ENCODE data around the gene PIEZO2. TPM values are rescaled to one million over a fixed set of nuclear protein-coding genes. Genes with fewer than 3 reads are reported as not detected.
"Not testable (repeated sequence)": the region's sequence is repeated elsewhere in the genome, so short reads cannot be mapped to it uniquely, and the experiment has no call there.

The PIEZO2 gene
- total RNA-seq, 4 donors from 2014 or later, result 2.1 to 7.4 (median 2.5) TPM; not detected in 1

DNA sequence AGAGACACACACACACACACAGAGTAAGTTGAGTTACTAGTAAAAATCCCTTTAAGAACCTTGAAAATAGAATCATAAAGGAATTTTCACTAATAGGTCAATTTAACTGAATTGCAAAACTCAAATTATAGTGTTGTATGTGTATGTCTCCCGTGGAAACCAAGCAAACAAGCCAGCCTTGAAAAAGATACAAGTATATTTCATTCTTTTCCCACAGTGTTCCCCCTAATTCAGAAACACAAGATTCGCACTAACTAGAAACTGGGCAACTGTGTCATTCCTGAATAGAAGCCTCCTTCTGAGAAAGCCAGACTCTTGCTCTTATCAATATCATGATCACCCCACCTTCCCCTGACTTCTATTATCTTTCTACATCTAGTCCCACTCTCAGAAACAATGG is 229.5 kb downstream of the PIEZO2 start:
- no peak for DNase-seq
- WGBS, 2 donors, result 62 to 76% methylated on average over 2 of the region's 2 CpGs

DNA sequence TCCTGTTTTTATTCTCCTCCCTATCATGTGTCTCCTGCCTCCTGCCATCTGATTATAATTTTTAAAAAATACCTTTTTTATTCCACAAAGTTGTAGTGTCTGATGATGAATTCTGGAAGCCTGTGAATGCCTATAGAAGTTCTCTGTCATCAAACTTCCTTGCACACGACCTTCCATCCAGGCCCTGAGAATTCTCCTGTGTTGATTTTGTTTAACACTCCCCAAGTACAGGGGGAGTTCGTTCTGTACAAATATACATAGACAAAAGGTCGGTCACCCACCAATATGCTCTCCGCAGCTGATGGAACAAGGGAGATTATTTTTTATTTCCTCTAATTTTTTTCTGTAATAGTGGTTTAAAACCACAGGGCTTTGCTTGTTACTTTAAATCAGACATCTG is 232.5 kb downstream of the PIEZO2 start:
- Histone ChIP-seq H3K4me3 (no peak overlapping the region), H3K36me3 (no peaks in the 10 kb centered on the region), H3K27me3 (no peaks in the 10 kb centered on the region), H3K4me1 (peaks cover 0 to 8% (median 0%) of the 10 kb centered on the region in 3 donors), H3K9me3 (no peaks in the 10 kb centered on the region), H3K27ac (no peak overlapping the region)
- DNase-seq, result no peak
- intact Hi-C loops (cut with DNase I), result no loop called here
- WGBS, 2 donors, result 28 to 36% methylated on average over 4 of the region's 4 CpGs
- TF ChIP-seq, protein P1, sequence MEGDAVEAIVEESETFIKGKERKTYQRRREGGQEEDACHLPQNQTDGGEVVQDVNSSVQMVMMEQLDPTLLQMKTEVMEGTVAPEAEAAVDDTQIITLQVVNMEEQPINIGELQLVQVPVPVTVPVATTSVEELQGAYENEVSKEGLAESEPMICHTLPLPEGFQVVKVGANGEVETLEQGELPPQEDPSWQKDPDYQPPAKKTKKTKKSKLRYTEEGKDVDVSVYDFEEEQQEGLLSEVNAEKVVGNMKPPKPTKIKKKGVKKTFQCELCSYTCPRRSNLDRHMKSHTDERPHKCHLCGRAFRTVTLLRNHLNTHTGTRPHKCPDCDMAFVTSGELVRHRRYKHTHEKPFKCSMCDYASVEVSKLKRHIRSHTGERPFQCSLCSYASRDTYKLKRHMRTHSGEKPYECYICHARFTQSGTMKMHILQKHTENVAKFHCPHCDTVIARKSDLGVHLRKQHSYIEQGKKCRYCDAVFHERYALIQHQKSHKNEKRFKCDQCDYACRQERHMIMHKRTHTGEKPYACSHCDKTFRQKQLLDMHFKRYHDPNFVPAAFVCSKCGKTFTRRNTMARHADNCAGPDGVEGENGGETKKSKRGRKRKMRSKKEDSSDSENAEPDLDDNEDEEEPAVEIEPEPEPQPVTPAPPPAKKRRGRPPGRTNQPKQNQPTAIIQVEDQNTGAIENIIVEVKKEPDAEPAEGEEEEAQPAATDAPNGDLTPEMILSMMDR (IDR thresholded peaks at IDR 0.05), result no peak
- TF ChIP-seq POLR2A (IDR thresholded peaks at IDR 0.05), result no peak

More for the DNA sequence above, 229.5 kb downstream of the PIEZO2 start:
- TF ChIP-seq POLR2A (IDR thresholded peaks at IDR 0.05), result no peak
- TF ChIP-seq, protein P1 (IDR thresholded peaks at IDR 0.05), result no peak
- Histone ChIP-seq H3K27me3 (no peaks in the 10 kb centered on the region), H3K27ac (no peak overlapping the region), H3K4me1 (no peaks in the 10 kb centered on the region), H3K9me3 (no peaks in the 10 kb centered on the region), H3K4me3 (no peak overlapping the region), H3K36me3 (no peaks in the 10 kb centered on the region)
- intact Hi-C loops (cut with DNase I), result no loop called here

DNA sequence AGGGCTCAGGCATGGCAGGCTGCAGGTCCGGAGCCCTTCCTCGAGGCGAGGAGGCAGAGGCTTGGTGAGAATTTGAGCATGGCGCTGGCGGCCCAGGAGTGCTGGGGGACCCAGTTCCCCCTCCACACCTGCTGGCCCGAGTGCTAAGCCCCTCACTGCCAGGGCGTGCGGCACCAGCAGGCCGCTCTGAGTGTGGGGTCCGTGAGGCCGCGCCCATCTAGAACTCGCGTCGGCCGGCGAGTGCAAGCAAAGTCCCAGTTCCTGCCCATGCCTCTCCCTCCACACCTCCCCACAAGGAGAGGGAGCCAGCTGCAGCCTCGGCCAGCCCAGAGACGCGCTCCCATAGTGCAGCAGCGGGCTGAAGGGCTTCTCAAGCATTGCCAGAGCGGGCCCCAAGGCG is 233.0 kb downstream of the PIEZO2 start:
- TF ChIP-seq, protein P1 (IDR thresholded peaks at IDR 0.05), result no peak
- TF ChIP-seq POLR2A (IDR thresholded peaks at IDR 0.05), result no peak
- no peak overlapping the region for H3K27ac ChIP-seq
- H3K4me1 ChIP-seq, result peaks cover 0 to 8% (median 0%) of the 10 kb centered on the region in 3 donors
- H3K36me3 ChIP-seq, result no peaks in the 10 kb centered on the region
- no peaks in the 10 kb centered on the region for H3K9me3 ChIP-seq
- WGBS, 2 donors, result 81 to 89% methylated on average over 12 to 18 of the region's 23 CpGs
- H3K27me3 ChIP-seq, result no peaks in the 10 kb centered on the region
- H3K4me3 ChIP-seq, result no peak overlapping the region
- DNase-seq, result no peak
- intact Hi-C loops (cut with DNase I), result no loop called here

DNA sequence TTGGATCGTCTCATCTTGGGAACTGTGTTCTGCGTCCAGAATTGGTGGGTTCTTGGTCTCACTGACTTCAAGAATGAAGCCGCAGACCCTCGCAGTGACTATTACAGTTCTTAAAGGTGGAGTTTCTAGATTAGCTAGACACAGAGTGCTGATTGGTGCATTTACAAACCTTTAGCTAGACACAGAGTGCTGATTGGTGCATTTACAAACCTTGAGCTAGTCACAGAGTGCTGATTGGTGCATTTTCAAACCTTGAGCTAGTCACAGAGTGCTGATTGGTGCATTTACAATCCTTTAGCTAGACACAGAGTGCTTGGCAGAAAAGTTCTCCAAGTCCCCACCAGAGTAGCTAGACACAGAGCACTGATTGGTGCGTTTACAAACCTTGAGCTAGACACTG is 233.6 kb downstream of the PIEZO2 start:
- 95 to 97% methylated on average over 4 to 5 of the region's 5 CpGs for WGBS, 2 donors
- H3K4me3 ChIP-seq; H3K27ac ChIP-seq; DNase-seq; H3K36me3 ChIP-seq; intact Hi-C loops (cut with DNase I); H3K4me1 ChIP-seq; H3K27me3 ChIP-seq; H3K9me3 ChIP-seq: not testable (repeated sequence)

DNA sequence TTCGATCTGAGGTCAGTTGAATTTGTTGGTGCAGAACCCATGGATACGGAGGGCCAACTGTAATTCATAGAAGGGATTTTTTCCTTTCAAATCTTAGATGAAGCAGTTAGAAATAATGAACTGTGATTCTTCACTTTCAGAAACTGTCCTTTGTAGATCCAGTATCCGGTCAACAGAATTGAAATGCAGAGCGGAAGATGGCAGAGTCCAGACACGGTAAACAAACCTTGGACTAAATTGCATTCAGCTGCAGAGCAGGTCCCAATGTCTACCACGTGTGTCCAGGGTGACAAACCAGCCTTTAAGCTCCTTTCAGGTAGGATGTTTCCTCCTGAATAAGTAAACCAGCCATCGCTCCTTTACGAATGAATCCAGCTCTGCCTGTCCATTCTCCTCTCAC is 234.8 kb downstream of the PIEZO2 start:
- H3K27me3 ChIP-seq; H3K9me3 ChIP-seq; intact Hi-C loops (cut with DNase I); DNase-seq; H3K4me3 ChIP-seq; H3K4me1 ChIP-seq; H3K27ac ChIP-seq; H3K36me3 ChIP-seq: not testable (repeated sequence)
- WGBS, 2 donors, result 70 to 72% methylated on average over 5 to 6 of the region's 8 CpGs

DNA sequence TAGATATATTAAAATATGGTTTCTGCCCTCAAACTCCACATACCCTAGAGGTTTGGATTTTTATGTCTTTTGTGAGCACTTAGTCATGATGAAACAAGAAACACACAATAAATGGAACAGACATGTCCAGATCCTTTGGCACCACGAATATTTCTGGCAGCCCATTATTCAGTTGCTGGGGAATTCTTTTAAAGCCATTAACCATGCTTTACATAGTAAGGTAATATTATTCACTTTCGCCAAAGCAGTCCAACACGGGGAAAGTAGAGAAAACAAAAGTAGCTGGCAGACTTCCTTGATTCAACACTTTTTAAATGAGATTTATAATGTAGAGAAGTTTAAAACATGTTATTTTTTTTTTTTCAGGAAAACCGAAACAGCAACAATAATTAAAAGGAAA is 235.4 kb downstream of the PIEZO2 start:
- intact Hi-C loops (cut with DNase I), result no loop called here
- peaks cover 0 to 8% (median 0%) of the 10 kb centered on the region in 3 donors for H3K4me1 ChIP-seq
- no peaks in the 10 kb centered on the region for H3K27me3 ChIP-seq
- DNase-seq, result no peak
- no peak for TF ChIP-seq POLR2A (IDR thresholded peaks at IDR 0.05)
- TF ChIP-seq, protein P1 (IDR thresholded peaks at IDR 0.05), result no peak
- H3K9me3 ChIP-seq, result no peaks in the 10 kb centered on the region
- H3K27ac ChIP-seq, result no peak overlapping the region
- H3K4me3 ChIP-seq, result no peak overlapping the region
- 32 to 33% methylated on average over 4 of the region's 4 CpGs for WGBS, 2 donors
- no peaks in the 10 kb centered on the region for H3K36me3 ChIP-seq

Data from esophagus squamous epithelium (tissue), 5 donors.